OCI-LY7 (cell line): ENCODE measurements around the gene DPYSL4. TPM values are rescaled to one million over a fixed set of nuclear protein-coding genes. Genes with fewer than 3 reads are reported as not detected.

Source experiments
- total RNA-seq, 2 experiments: library from RNA; depleted of rRNA in 1 of 2; stranded (reverse); fragments of >200 nt in 1 of 2; shearing (Covaris generic) in 1 of 2; gene quantifications; 2 replicates each; pipeline ENCODE4 v1.2.3, GENCODE V29; 2014 to 2022

DPYSL4 gene
- total RNA-seq, 2 experiments from 2014 or later, result not detected

Other genes with a start within 250 kb of the DPYSL4 start
- 60.1 and 66.6 TPM in 2 replicates for gene BNIP3, start 205.0 kb upstream of the DPYSL4 start, total RNA-seq (2014; rRNA removed; shearing (Covaris generic))
- 46.3 and 99.8 TPM in 2 replicates for gene BNIP3, start 205.0 kb upstream of the DPYSL4 start, total RNA-seq (2022)
- 0.15 and 0.54 TPM in 2 replicates for gene JAKMIP3, start 121.0 kb upstream of the DPYSL4 start, total RNA-seq (2014; rRNA removed; shearing (Covaris generic))
- gene JAKMIP3, start 121.0 kb upstream of the DPYSL4 start, total RNA-seq (2022), result 0.89 and 1.1 TPM in 2 replicates
- 13.1 and 16.8 TPM in 2 replicates for gene STK32C, start 121.0 kb downstream of the DPYSL4 start, total RNA-seq (2014; rRNA removed; shearing (Covaris generic))
- gene STK32C, start 121.0 kb downstream of the DPYSL4 start, total RNA-seq (2022), result 30.4 and 32.4 TPM in 2 replicates
- gene LRRC27, start 145.2 kb downstream of the DPYSL4 start, total RNA-seq (2014; rRNA removed; shearing (Covaris generic)), result 10.0 and 13.0 TPM in 2 replicates
- gene LRRC27, start 145.2 kb downstream of the DPYSL4 start, total RNA-seq (2022), result 16.1 and 17.3 TPM in 2 replicates
- gene PWWP2B, start 210.3 kb downstream of the DPYSL4 start, total RNA-seq (2014; rRNA removed; shearing (Covaris generic)), result 4.6 and 5.9 TPM in 2 replicates
- 9.4 and 10.6 TPM in 2 replicates for gene PWWP2B, start 210.3 kb downstream of the DPYSL4 start, total RNA-seq (2022)